GM21619 (cell line): ENCODE data around the gene BGLAP.

Experiments
- ATAC-seq: cut with Tn5 transposase; IDR thresholded peaks from one replicate; pipeline ENCODE4 v1.9.1; 2021; ENCODE audit not compliant: unreplicated experiment

Gene BGLAP

GRCh38 chr1:156226116-156226538, 15.9 kb upstream of the BGLAP start:
- peak; percentile 65 for ATAC-seq

GRCh38 chr1:156226782-156227181, 15.2 kb upstream of the BGLAP start:
- ATAC-seq: peak; percentile 8

GRCh38 chr1:156228501-156228900, 13.5 kb upstream of the BGLAP start:
- ATAC-seq: no peak

- no peak for ATAC-seq
Measured at GRCh38 chr1:156229809-156230472, 12.0 kb upstream of the BGLAP start.

- no peak for ATAC-seq
Measured at GRCh38 chr1:156230473-156230837, 11.5 kb upstream of the BGLAP start.

GRCh38 chr1:156232201-156232894, 9.6 kb upstream of the BGLAP start:
- no peak for ATAC-seq

- ATAC-seq: no peak
Measured at GRCh38 chr1:156233426-156234127, 8.4 kb upstream of the BGLAP start.

GRCh38 chr1:156236164-156236563, 5.8 kb upstream of the BGLAP start:
- ATAC-seq: no peak

- no peak for ATAC-seq
Measured at GRCh38 chr1:156238248-156238647, 3.7 kb upstream of the BGLAP start.

- ATAC-seq: no peak
Measured at GRCh38 chr1:156241311-156241811, 623 bp upstream of the BGLAP start.

- ATAC-seq: no peak
Measured at GRCh38 chr1:156242738-156243137, 754 bp downstream of the BGLAP start.

- no peak for ATAC-seq
Measured at GRCh38 chr1:156244126-156244525, 2.1 kb downstream of the BGLAP start.

GRCh38 chr1:156244712-156245111, 2.7 kb downstream of the BGLAP start:
- ATAC-seq: no peak

GRCh38 chr1:156245451-156246232, 3.7 kb downstream of the BGLAP start:
- no peak for ATAC-seq

- no peak for ATAC-seq
Measured at GRCh38 chr1:156246241-156246780, 4.3 kb downstream of the BGLAP start.

- ATAC-seq: no peak
Measured at GRCh38 chr1:156246781-156247459, 4.9 kb downstream of the BGLAP start.

GRCh38 chr1:156247460-156248322, 5.7 kb downstream of the BGLAP start, which contains the start of gene PAQR6:
TSS of gene PAQR6 (minus strand) at chr1:156248056. CDS start at chr1:156246731, 1,325 bp downstream.
- no peak for ATAC-seq

- ATAC-seq: no peak
Measured at GRCh38 chr1:156248323-156248683, 6.3 kb downstream of the BGLAP start.

- ATAC-seq: no peak
Measured at GRCh38 chr1:156249593-156249992, 7.6 kb downstream of the BGLAP start.
